GM18909 (cell line): ENCODE data around the gene UNC5B.

Experiments used
- ATAC-seq: cut with Tn5 transposase; IDR thresholded peaks from one replicate; pipeline ENCODE4 v1.9.1; 2021; ENCODE audit warnings: mild to moderate bottlenecking; ENCODE audit not compliant: unreplicated experiment, poor library complexity

The UNC5B gene

GRCh38 chr10:71351628-71352319 lies 139.4 kb downstream of the UNC5B start:
- ATAC-seq: no peak
